ENCODE measurements around the gene SERPINA9. TPM values are rescaled to one million over a fixed set of nuclear protein-coding genes. Genes with fewer than 3 reads are reported as not detected.

SERPINA9 gene
- total RNA-seq (2021) = not detected in 2 replicates
- not detected for Bru-seq, nascent RNA
- BruChase-seq, experiment 1, labeled RNA remaining after a 2-hour chase = not detected
- not detected for BruChase-seq, experiment 2, labeled RNA remaining after a 6-hour chase
- long read RNA-seq = 0 reads

GRCh38 chr14:94476023-94476422 lies at the start of gene SERPINA9:
Gene SERPINA9, minus strand, starts transcription at chr14:94476197. Its CDS starts 6,357 bp downstream, at chr14:94469840.
- H2AFZ ChIP-seq = no peak within 1 kb of the TSS
- H3F3A ChIP-seq (ENCODE audit: insufficient read depth, low read depth) = no peaks in the 10 kb centered on the region
- TF ChIP-seq EZH2 (IDR thresholded peaks at IDR 0.05; ENCODE audit: low read depth) (no peak), CTCF (conservative IDR thresholded peaks at IDR 0.05) (no peak)
- H3K9me3 ChIP-seq (ENCODE audit: insufficient read depth, low read depth) = no peaks in the 10 kb centered on the region
- no peak within 1 kb of the TSS for H3K27ac ChIP-seq
- H3K27me3 ChIP-seq (ENCODE audit: insufficient read depth, low read depth) = peaks cover 15% of the 10 kb centered on the region; the same call in 1 of the 2 replicates
- no peaks in the 10 kb centered on the region for H3K9me2 ChIP-seq (ENCODE audit: insufficient read depth)
- H4K20me1 ChIP-seq (ENCODE audit: insufficient read depth) = no peaks in the 10 kb centered on the region
- intact Hi-C loops (cut with micrococcal nuclease; ENCODE audit: unreplicated experiment) = no loop called here
- BruUV-seq (replicated peaks) = no TSS peak
- DNase-seq = no peak
- no peak within 1 kb of the TSS for H3K4me2 ChIP-seq
- H3K36me3 ChIP-seq (ENCODE audit: low read depth) = no peaks in the 10 kb centered on the region
- H3K79me2 ChIP-seq (ENCODE audit: low read depth) = no peaks in the 10 kb centered on the region
- ChIA-PET POLR2A (ENCODE audit: unreplicated experiment) (no interaction called here), CTCF (no interaction called here)
- H3K4me3 ChIP-seq = no peak within 1 kb of the TSS
- H3K4me1 ChIP-seq (replicated peaks; ENCODE audit: insufficient read depth) = no peaks in the 10 kb centered on the region

- intact Hi-C loops (cut with micrococcal nuclease; ENCODE audit: unreplicated experiment) = no loop called here
- no peaks in the 10 kb centered on the region for H3K9me2 ChIP-seq (ENCODE audit: insufficient read depth)
- H3F3A ChIP-seq (ENCODE audit: insufficient read depth, low read depth) = no peaks in the 10 kb centered on the region
- POLR2A ChIA-PET (ENCODE audit: unreplicated experiment) = no interaction called here
- no peaks in the 10 kb centered on the region for H4K20me1 ChIP-seq (ENCODE audit: insufficient read depth)
- H3K4me1 ChIP-seq (replicated peaks; ENCODE audit: insufficient read depth) = no peaks in the 10 kb centered on the region
- no peak overlapping the region for H3K27ac ChIP-seq
- H3K27me3 ChIP-seq (ENCODE audit: insufficient read depth, low read depth) = no peaks in the 10 kb centered on the region
- TF ChIP-seq EZH2 (IDR thresholded peaks at IDR 0.05; ENCODE audit: low read depth) (no peak), CTCF (conservative IDR thresholded peaks at IDR 0.05) (no peak)
- no peaks in the 10 kb centered on the region for H3K36me3 ChIP-seq (ENCODE audit: low read depth)
- no peak overlapping the region for H3K4me3 ChIP-seq
- H3K9me3 ChIP-seq (ENCODE audit: insufficient read depth, low read depth) = no peaks in the 10 kb centered on the region
- H3K4me2 ChIP-seq = no peak overlapping the region
- no peaks in the 10 kb centered on the region for H3K79me2 ChIP-seq (ENCODE audit: low read depth)
- CTCF ChIA-PET = no interaction called here
- H2AFZ ChIP-seq = no peak overlapping the region
- no peak for DNase-seq
- no TSS peak for BruUV-seq (replicated peaks)
Observed at GRCh38 chr14:94524093-94524492, 48.1 kb upstream of the SERPINA9 start.

GRCh38 chr14:94523265-94523664 lies 47.3 kb upstream of the SERPINA9 start:
- H3K4me3 ChIP-seq = no peak overlapping the region
- BruUV-seq (replicated peaks) = no TSS peak
- H4K20me1 ChIP-seq (ENCODE audit: insufficient read depth) = no peaks in the 10 kb centered on the region
- ChIA-PET CTCF (no interaction called here), POLR2A (ENCODE audit: unreplicated experiment) (no interaction called here)
- no peak for TF ChIP-seq CTCF (conservative IDR thresholded peaks at IDR 0.05)
- no peak for TF ChIP-seq EZH2 (IDR thresholded peaks at IDR 0.05; ENCODE audit: low read depth)
- no peak overlapping the region for H2AFZ ChIP-seq
- H3K79me2 ChIP-seq (ENCODE audit: low read depth) = no peaks in the 10 kb centered on the region
- H3K4me1 ChIP-seq (replicated peaks; ENCODE audit: insufficient read depth) = no peaks in the 10 kb centered on the region
- no peaks in the 10 kb centered on the region for H3F3A ChIP-seq (ENCODE audit: insufficient read depth, low read depth)
- H3K9me2 ChIP-seq (ENCODE audit: insufficient read depth) = no peaks in the 10 kb centered on the region
- DNase-seq = no peak
- H3K9me3 ChIP-seq (ENCODE audit: insufficient read depth, low read depth) = no peaks in the 10 kb centered on the region
- intact Hi-C loops (cut with micrococcal nuclease; ENCODE audit: unreplicated experiment) = no loop called here
- no peak overlapping the region for H3K27ac ChIP-seq
- H3K4me2 ChIP-seq = no peak overlapping the region
- H3K36me3 ChIP-seq (ENCODE audit: low read depth) = no peaks in the 10 kb centered on the region
- no peaks in the 10 kb centered on the region for H3K27me3 ChIP-seq (ENCODE audit: insufficient read depth, low read depth)

All from PC-9 (cell line).